ENCODE measurements around the gene ACACA.

The ACACA gene

DNA sequence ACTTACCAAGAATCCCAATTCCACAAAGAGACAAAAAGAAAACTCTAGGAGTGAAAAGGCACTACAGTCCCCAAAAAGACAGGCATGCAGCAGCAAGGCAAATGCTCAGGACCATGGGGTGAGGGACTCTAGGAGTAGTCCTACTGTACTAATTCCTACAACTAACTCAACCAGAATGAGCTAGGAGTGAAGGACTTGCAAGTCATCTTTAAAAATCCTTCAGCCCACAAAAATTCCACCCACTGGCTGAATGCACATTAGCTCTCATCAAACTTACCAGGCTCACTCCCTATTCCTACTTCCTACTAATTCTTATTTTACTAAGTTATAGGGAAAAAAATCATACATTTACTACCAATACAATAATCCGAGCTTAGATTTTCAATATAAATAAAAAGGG lies 172.5 kb downstream of the ACACA start:
- TF ChIP-seq, protein P1, sequence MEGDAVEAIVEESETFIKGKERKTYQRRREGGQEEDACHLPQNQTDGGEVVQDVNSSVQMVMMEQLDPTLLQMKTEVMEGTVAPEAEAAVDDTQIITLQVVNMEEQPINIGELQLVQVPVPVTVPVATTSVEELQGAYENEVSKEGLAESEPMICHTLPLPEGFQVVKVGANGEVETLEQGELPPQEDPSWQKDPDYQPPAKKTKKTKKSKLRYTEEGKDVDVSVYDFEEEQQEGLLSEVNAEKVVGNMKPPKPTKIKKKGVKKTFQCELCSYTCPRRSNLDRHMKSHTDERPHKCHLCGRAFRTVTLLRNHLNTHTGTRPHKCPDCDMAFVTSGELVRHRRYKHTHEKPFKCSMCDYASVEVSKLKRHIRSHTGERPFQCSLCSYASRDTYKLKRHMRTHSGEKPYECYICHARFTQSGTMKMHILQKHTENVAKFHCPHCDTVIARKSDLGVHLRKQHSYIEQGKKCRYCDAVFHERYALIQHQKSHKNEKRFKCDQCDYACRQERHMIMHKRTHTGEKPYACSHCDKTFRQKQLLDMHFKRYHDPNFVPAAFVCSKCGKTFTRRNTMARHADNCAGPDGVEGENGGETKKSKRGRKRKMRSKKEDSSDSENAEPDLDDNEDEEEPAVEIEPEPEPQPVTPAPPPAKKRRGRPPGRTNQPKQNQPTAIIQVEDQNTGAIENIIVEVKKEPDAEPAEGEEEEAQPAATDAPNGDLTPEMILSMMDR (IDR thresholded peaks at IDR 0.05; ENCODE audit: insufficient read depth, low read depth, low read length, missing control alignments): no peak
- no peak overlapping the region for H3K4me3 ChIP-seq (ENCODE audit: low read length)
- no peak for DNase-seq (ENCODE audit: low read depth)

DNA sequence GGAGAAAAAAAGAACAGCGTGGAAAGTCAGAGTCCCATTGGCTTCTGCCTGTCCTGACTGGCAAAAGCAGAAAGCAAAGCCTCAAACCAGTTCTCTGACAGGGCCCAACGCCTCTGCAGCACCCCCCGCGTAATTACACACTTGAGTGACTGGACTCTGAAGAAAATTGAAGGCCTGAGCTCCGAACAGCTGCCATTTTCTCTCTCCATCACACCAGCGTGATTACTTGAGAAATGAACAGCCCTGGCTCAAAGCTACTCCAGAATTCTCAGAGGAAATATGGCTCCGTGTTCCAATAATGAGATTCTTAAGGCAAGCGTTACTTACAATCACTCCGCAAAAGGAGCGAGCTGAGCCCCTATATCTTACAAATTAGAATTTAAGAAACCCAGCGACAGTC lies 173.6 kb downstream of the ACACA start:
- DNase-seq (ENCODE audit: low read depth): no peak
- TF ChIP-seq, protein P1 (IDR thresholded peaks at IDR 0.05; ENCODE audit: insufficient read depth, low read depth, low read length, missing control alignments): no peak
- no peak overlapping the region for H3K4me3 ChIP-seq (ENCODE audit: low read length)

DNA sequence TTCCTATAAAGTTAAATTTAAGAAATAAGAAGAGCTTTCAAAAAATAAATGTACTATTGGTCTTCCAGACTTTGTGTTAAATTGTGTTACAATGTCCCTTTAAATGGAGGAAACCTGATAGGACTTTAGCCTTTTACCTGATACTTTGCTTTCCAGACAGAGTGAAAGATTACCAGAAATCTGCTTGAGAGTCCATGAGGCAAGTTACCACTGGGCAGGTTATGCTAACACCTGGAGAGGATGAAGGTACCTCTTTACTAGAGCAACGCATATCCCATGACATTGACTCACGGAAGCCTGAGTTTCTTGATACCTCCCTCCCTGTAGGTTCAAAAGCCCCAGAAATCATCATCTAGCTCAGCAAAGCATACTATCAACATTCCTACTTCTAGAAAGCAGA lies 174.7 kb downstream of the ACACA start:
- no peak overlapping the region for H3K4me3 ChIP-seq (ENCODE audit: low read length)
- TF ChIP-seq, protein P1 (IDR thresholded peaks at IDR 0.05; ENCODE audit: insufficient read depth, low read depth, low read length, missing control alignments): no peak

DNA sequence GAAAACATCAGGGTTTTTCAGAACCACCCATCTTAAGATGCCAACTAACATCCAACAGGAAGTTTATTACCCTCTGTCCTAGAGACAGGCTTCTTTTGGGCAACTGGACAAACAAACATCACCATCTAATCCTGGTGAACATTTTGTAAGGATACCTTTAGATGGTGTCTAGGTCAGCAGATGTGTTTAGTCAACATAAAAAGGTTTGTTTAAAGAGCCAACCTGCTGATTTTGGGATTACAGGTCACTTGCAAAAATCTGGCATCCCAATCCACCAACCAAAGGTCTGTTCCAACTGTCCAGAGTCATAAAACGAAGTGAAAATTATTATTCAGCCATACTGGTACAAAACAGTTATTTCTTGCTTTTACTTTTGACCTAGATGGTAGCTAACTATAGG lies 176.0 kb downstream of the ACACA start:
- no peak for DNase-seq (ENCODE audit: low read depth)
- no peak overlapping the region for H3K4me3 ChIP-seq (ENCODE audit: low read length)
- TF ChIP-seq, protein P1 (IDR thresholded peaks at IDR 0.05; ENCODE audit: insufficient read depth, low read depth, low read length, missing control alignments): no peak

More for the DNA sequence above, 174.7 kb downstream of the ACACA start:
- no peak for DNase-seq (ENCODE audit: low read depth)

DNA sequence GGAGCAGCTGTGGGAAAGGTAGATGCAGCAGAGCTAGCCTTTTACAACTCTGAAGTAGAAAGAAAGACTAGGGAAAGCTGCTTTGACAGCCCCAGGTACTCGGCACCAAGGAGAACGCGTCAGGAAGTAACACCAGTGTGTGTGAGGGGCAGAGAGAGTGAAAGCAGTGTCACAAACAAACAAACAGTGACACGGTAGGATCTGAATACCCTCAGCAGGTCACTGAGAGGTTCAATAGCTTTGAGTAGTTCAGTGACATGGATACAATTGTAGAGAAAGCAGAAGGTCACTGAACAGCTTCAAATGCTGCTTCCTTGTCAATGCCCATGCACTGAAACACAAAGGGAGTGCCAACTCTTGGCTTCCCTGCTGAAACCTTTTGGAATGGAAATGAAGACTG lies 181.2 kb downstream of the ACACA start:
- H3K4me3 ChIP-seq (ENCODE audit: low read length): no peak overlapping the region
- TF ChIP-seq, protein P1 (IDR thresholded peaks at IDR 0.05; ENCODE audit: insufficient read depth, low read depth, low read length, missing control alignments): no peak
- DNase-seq (ENCODE audit: low read depth): no peak

DNA sequence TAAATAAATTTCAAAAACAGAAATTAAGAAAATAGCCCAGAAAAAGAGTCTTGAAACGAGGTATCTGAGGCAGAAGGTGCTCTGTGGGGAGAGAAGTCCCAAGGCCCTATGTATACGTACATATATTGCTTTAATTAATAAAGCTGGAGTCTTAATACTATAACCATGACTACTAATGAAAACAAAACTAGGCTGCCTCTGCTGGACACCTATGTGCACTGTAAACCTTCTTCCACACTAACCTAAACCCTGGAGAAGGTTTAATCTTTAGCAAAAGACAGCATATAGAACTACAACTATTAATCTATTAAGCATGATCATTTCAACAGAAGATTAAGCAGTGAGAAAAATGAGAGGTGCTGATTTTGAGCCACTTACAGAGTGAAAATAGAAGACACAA lies 184.8 kb downstream of the ACACA start:
- no peak for DNase-seq (ENCODE audit: low read depth)
- TF ChIP-seq, protein P1 (IDR thresholded peaks at IDR 0.05; ENCODE audit: insufficient read depth, low read depth, low read length, missing control alignments): no peak
- H3K4me3 ChIP-seq (ENCODE audit: low read length): no peak overlapping the region

DNA sequence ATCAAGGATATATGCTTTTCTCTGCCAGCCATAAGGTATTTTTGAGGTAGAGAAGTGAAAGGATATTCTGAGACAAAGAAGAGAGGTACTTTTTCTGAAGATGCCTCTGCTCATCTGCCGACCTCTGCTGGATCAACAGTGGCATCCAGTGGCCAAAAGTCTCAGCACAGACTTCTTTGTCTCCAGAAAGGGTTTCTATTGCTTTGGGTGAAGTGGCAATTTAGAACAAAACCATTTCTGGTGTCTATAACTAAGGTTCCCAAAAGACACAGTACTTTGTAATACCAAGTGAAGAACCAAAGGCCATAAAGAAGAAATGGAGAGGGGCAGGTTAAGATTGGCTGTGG lies 186.1 kb downstream of the ACACA start:
- DNase-seq (ENCODE audit: low read depth): peak; percentile 26
- TF ChIP-seq, protein P1 (IDR thresholded peaks at IDR 0.05; ENCODE audit: insufficient read depth, low read depth, low read length, missing control alignments): peak; percentile 67

More for the DNA sequence above, 186.1 kb downstream of the ACACA start:
- no peak overlapping the region for H3K4me3 ChIP-seq (ENCODE audit: low read length)

Data from epithelial cell of esophagus (primary cell).